HepG2 (cell line): Measurements from ENCODE around the gene RBCK1. TPM values are rescaled to one million over a fixed set of nuclear protein-coding genes. Genes with fewer than 3 reads are reported as not detected.
A peak's percentile ranks its signal among the peaks of the same experiment; 100 is the strongest.

Experiments used
- DBP ChIP-seq: sonication (generic); formaldehyde crosslinking; IDR thresholded peaks from 2 replicates; pipeline ENCODE4 v1.4.0; 2020; ENCODE audit warnings: missing genetic modification reagents; ENCODE audit errors: not compliant biosample characterization
- GLMP ChIP-seq: sonication (generic); formaldehyde crosslinking; IDR thresholded peaks from 2 replicates; pipeline ENCODE4 v1.9.0; 2021; ENCODE audit warnings: missing genetic modification reagents, mild to moderate bottlenecking, borderline replicate concordance
- HNF4G ChIP-seq, 2 experiments: sonication (generic) in 1 of 2; formaldehyde crosslinking in 1 of 2; IDR thresholded peaks; 2 replicates each; pipeline versions ENCODE4 v1.4.0 to v1.6.1; 2011 to 2020; ENCODE audit warnings: borderline replicate concordance in 2 of 2, low read depth in 2 of 2, mild to moderate bottlenecking in 2 of 2, low read length in 1 of 2, missing genetic modification reagents in 1 of 2, moderate library complexity in 1 of 2
- IRF2 ChIP-seq: IDR thresholded peaks from 2 replicates; pipeline ENCODE4 v1.6.1; 2018; ENCODE audit warnings: missing genetic modification reagents, missing compliant biosample characterization
- NCOA1 ChIP-seq: sonication (generic); formaldehyde crosslinking; IDR thresholded peaks from 2 replicates; pipeline ENCODE4 v1.9.0; 2021; ENCODE audit warnings: missing genetic modification reagents
- PAXIP1 ChIP-seq: sonication (generic); formaldehyde crosslinking; conservative IDR thresholded peaks from 2 replicates; pipeline ENCODE4 v1.4.0; 2020; ENCODE audit warnings: mild to moderate bottlenecking, missing genetic modification reagents, moderate library complexity
- RFX5 ChIP-seq: IDR thresholded peaks from 2 replicates; pipeline ENCODE4 v1.6.1; 2011; ENCODE audit warnings: low read depth, low read length, improper control_type of control experiment
- ZNF101 ChIP-seq: sonication (generic); formaldehyde crosslinking; IDR thresholded peaks from 2 replicates; pipeline ENCODE4 v1.4.0; 2020; ENCODE audit warnings: mild to moderate bottlenecking, low read depth, missing genetic modification reagents, borderline replicate concordance
- ZNF143 ChIP-seq: sonication (generic); formaldehyde crosslinking; IDR thresholded peaks from 2 replicates; pipeline ENCODE4 v1.4.0; 2020; ENCODE audit warnings: missing genetic modification reagents
- ZNF276 ChIP-seq: sonication (generic); formaldehyde crosslinking; IDR thresholded peaks from 2 replicates; pipeline ENCODE4 v1.4.0; 2020; ENCODE audit warnings: mild to moderate bottlenecking, low read depth, missing genetic modification reagents
- ZNF496 ChIP-seq: sonication (generic); formaldehyde crosslinking; IDR thresholded peaks from 2 replicates; pipeline ENCODE4 v1.8.1; 2023; ENCODE audit warnings: mild to moderate bottlenecking, moderate library complexity, missing genetic modification reagents; ENCODE audit not compliant: insufficient replicate concordance
- ZNF503 ChIP-seq: sonication (generic); formaldehyde crosslinking; IDR thresholded peaks from 2 replicates; pipeline ENCODE4 v1.4.0; 2020; ENCODE audit warnings: missing genetic modification reagents
- ZNF562 ChIP-seq: sonication (generic); formaldehyde crosslinking; IDR thresholded peaks from 2 replicates; pipeline ENCODE4 v1.8.0; 2022; ENCODE audit warnings: missing genetic modification reagents, borderline replicate concordance
- ZNF570 ChIP-seq: sonication (generic); formaldehyde crosslinking; IDR thresholded peaks from 2 replicates; pipeline ENCODE4 v1.4.0; 2020; ENCODE audit warnings: mild to moderate bottlenecking, missing genetic modification reagents, borderline replicate concordance
- ZNF589 ChIP-seq: sonication (generic); formaldehyde crosslinking; conservative IDR thresholded peaks from 2 replicates; pipeline ENCODE4 v1.8.0; 2022; ENCODE audit warnings: mild to moderate bottlenecking, moderate library complexity, missing genetic modification reagents
- ZNF784 ChIP-seq: sonication (generic); formaldehyde crosslinking; IDR thresholded peaks from 2 replicates; pipeline ENCODE4 v1.5.1; 2020; ENCODE audit warnings: missing genetic modification reagents, mild to moderate bottlenecking, borderline replicate concordance
- polyA plus RNA-seq, 8 experiments: library from polyadenylated mRNA; depleted of rRNA in 3 of 8; stranded (reverse) in 7 of 8; unstranded in 1 of 8; fragments of >200 nt; fragmentation: Illumina TruSeq in 4 of 8; extraction: Trizol in 4 of 8; gene quantifications; 2 replicates each; pipeline versions ENCODE4 v1.2.1 to v1.2.3, GENCODE V29; 2011 to 2016; ENCODE audit warnings: low read depth in 4 of 8, missing spikeins in 1 of 8, mixed read lengths in 1 of 8; ENCODE audit not compliant: insufficient read depth in 1 of 8
- total RNA-seq, 5 experiments: library from RNA; depleted of rRNA; stranded (reverse); fragments of >200 nt; fragmentation: Illumina TruSeq; extraction: Trizol; gene quantifications; 2 replicates each; pipeline ENCODE4 v1.2.3, GENCODE V29; 2016; ENCODE audit warnings: low read depth in 1 of 5

The RBCK1 gene
- total and polyA plus RNA-seq, 2 of the 13 experiments (the other 11 are each of a cell fraction or from before 2014, with no cell fraction given), result 149 to 215 TPM

GRCh38 chr20:462199-462991, 54.3 kb downstream of the RBCK1 start, which contains the start of gene TBC1D20 (continued):
- no peak; the same call in 1 of the 2 replicates for TF ChIP-seq ZNF784 (CRISPR knock-in tag)
- TF ChIP-seq GLMP (CRISPR knock-in tag), result no peak
- TF ChIP-seq PAXIP1 (CRISPR knock-in tag), result no peak; the same call in 1 of the 2 replicates
- no peak for TF ChIP-seq ZNF101 (CRISPR knock-in tag)
- no peak for TF ChIP-seq ZNF496 (CRISPR knock-in tag)
- peak; percentile 68; the same call in 1 of the 2 replicates for TF ChIP-seq IRF2
- TF ChIP-seq ZNF276 (CRISPR knock-in tag), result no peak
- TF ChIP-seq HNF4G (IDR thresholded peaks at IDR 0.05; ENCODE audit: borderline replicate concordance, low read depth, low read length), result peak; percentile 1; the same call in 1 of the 2 replicates
- no peak for TF ChIP-seq HNF4G (CRISPR knock-in tag; IDR thresholded peaks at IDR 0.05; ENCODE audit: borderline replicate concordance, low read depth)
- peak; percentile 43; the same call in 1 of the 2 replicates for TF ChIP-seq ZNF589 (CRISPR knock-in tag)
- no peak for TF ChIP-seq RFX5
- TF ChIP-seq ZNF503 (CRISPR knock-in tag), result no peak
- TF ChIP-seq DBP (CRISPR knock-in tag), result peak; percentile 59
- no peak for TF ChIP-seq ZNF562
- TF ChIP-seq NCOA1 (CRISPR knock-in tag), result no peak
- TF ChIP-seq ZNF570 (CRISPR knock-in tag), result no peak
- no peak; the same call in none of the 2 replicates for TF ChIP-seq ZNF143
